GM21515 (cell line): ENCODE results near the gene CCNQ.

Experiments
- ATAC-seq: cut with Tn5 transposase; IDR thresholded peaks from one replicate; pipeline ENCODE4 v1.9.1; 2021; ENCODE audit not compliant: unreplicated experiment

Gene CCNQ

GRCh38 chrX:153539979-153540358 lies 59.0 kb downstream of the CCNQ start:
- no peak for ATAC-seq

GRCh38 chrX:153539171-153539978 lies 59.6 kb downstream of the CCNQ start:
- ATAC-seq, result no peak

GRCh38 chrX:153538424-153538823 lies 60.5 kb downstream of the CCNQ start:
- ATAC-seq, result no peak
